Measurements from ENCODE around the gene OPN5.

Gene OPN5

GRCh38 chr6:47810885-47811284, 29.1 kb downstream of the OPN5 start:
- no peak overlapping the region for H3K27ac ChIP-seq
- H3K4me2 ChIP-seq: no peak overlapping the region
- H3K9me3 ChIP-seq (replicated peaks in 1 of 11): no peaks in the 10 kb centered on the region
- H3K9ac ChIP-seq: no peak overlapping the region
- no peak for TF ChIP-seq Cebpa-rat (IDR thresholded peaks at IDR 0.05)
- no peaks in the 10 kb centered on the region for H3K4me1 ChIP-seq
- no peaks in the 10 kb centered on the region for H4K20me1 ChIP-seq
- H3K36me3 ChIP-seq: no peaks in the 10 kb centered on the region
- H3K27me3 ChIP-seq: no peaks in the 10 kb centered on the region
- H3K4me3 ChIP-seq: no peak overlapping the region

GRCh38 chr6:47811443-47811842, 29.6 kb downstream of the OPN5 start:
- Histone ChIP-seq H4K20me1 (no peaks in the 10 kb centered on the region), H3K9ac (no peak overlapping the region), H3K27ac (no peak overlapping the region), H3K4me3 (no peak overlapping the region), H3K9me3 (replicated peaks in 1 of 11) (no peaks in the 10 kb centered on the region), H3K4me2 (no peak overlapping the region), H3K4me1 (no peaks in the 10 kb centered on the region), H3K36me3 (no peaks in the 10 kb centered on the region), H3K27me3 (no peaks in the 10 kb centered on the region)
- no peak for TF ChIP-seq Cebpa-rat (IDR thresholded peaks at IDR 0.05)

DNA sequence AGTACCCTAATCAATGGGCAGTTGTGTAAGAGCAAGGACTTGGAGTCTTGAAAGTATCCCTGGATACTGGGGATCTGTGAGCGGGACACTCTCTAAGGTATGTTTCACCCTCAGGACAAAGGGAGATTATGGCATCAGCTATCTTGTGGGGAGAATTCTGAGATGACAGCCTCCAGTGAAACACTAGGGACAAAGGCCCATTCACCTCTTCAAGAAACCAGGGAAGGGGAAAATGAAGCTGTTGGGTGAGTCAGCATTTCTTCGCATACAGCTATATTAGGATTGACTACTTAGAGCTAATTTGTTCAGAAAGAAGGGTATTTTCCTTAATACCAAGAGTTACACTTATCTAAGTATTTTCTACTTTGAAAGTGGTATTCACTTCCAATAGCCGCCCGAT, 35.9 kb downstream of the OPN5 start:
- Histone ChIP-seq H3K4me3 (no peak overlapping the region), H3K27me3 (no peaks in the 10 kb centered on the region), H4K20me1 (no peaks in the 10 kb centered on the region), H3K27ac (no peak overlapping the region), H3K9me3 (replicated peaks in 1 of 11) (no peaks in the 10 kb centered on the region), H3K36me3 (no peaks in the 10 kb centered on the region), H3K9ac (no peak overlapping the region), H3K4me1 (no peaks in the 10 kb centered on the region), H3K4me2 (no peak overlapping the region)
- TF ChIP-seq Cebpa-rat (IDR thresholded peaks at IDR 0.05): no peak

DNA sequence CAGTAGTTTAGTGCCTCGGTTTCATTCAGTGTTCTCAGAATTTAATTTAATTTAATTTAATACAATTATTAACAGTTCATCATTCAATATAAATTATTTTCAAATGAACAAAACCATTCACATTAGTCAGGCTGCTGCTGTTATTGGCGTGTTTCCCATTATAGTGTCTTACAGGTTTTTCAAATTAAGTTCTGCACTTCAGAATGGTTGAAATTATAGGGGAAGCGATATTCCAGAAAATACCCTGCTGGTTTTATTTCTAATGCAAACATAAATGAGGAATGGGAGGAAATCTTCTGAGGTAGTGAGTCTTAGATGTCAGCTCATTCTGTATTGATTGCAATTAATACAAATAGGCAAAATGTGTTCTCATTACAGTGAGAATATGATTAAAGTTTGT, 37.6 kb downstream of the OPN5 start:
- no peaks in the 10 kb centered on the region for H3K9me3 ChIP-seq (replicated peaks in 1 of 11)
- no peak overlapping the region for H3K9ac ChIP-seq
- no peak for TF ChIP-seq Cebpa-rat (IDR thresholded peaks at IDR 0.05)
- H3K4me1 ChIP-seq: no peaks in the 10 kb centered on the region
- no peaks in the 10 kb centered on the region for H3K36me3 ChIP-seq
- no peak overlapping the region for H3K4me3 ChIP-seq
- no peak overlapping the region for H3K4me2 ChIP-seq
- H3K27me3 ChIP-seq: no peaks in the 10 kb centered on the region
- no peak overlapping the region for H3K27ac ChIP-seq
- H4K20me1 ChIP-seq: no peaks in the 10 kb centered on the region

- TF ChIP-seq Cebpa-rat (IDR thresholded peaks at IDR 0.05): no peak
- Histone ChIP-seq H3K9me3 (replicated peaks in 1 of 11) (no peaks in the 10 kb centered on the region), H3K9ac (no peak overlapping the region), H3K36me3 (no peaks in the 10 kb centered on the region), H3K4me2 (no peak overlapping the region), H3K4me1 (no peaks in the 10 kb centered on the region), H4K20me1 (no peaks in the 10 kb centered on the region), H3K27me3 (no peaks in the 10 kb centered on the region), H3K4me3 (no peak overlapping the region), H3K27ac (no peak overlapping the region)
These were observed 41.2 kb downstream of the OPN5 start for GRCh38 chr6:47822856-47823554.

GRCh38 chr6:47832386-47833100, 50.7 kb downstream of the OPN5 start:
- TF ChIP-seq Cebpa-rat (IDR thresholded peaks at IDR 0.05): no peak
- H3K4me1 ChIP-seq: no peaks in the 10 kb centered on the region
- H3K9ac ChIP-seq: no peak overlapping the region
- H4K20me1 ChIP-seq: no peaks in the 10 kb centered on the region
- H3K9me3 ChIP-seq (replicated peaks in 1 of 11): peaks cover 0 to 9% (median 0%) of the 10 kb centered on the region in 11 experiments; a peak in 2 of 22 replicates
- no peak overlapping the region for H3K4me2 ChIP-seq
- H3K27ac ChIP-seq: no peak overlapping the region
- H3K36me3 ChIP-seq: no peaks in the 10 kb centered on the region
- no peaks in the 10 kb centered on the region for H3K27me3 ChIP-seq
- no peak overlapping the region for H3K4me3 ChIP-seq

DNA sequence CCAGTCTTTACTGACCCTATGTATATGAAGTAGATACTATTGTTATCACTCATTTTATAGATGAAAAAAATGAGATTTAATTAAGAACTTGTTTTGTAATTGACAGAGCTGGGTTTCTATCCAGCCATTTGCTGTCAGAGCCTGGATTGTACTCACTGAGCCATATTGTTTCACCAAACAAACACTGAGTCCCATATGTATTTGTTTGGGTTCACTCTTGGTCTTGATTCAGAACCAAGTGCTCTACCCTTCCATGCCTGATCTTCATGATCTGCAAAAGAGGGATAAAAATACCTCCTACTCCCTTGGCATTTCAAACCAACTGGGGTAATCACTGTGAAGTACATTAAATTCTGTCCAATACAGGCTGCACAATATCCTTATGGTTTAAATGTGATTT, 52.4 kb downstream of the OPN5 start:
- H3K9ac ChIP-seq: no peak overlapping the region
- no peaks in the 10 kb centered on the region for H3K36me3 ChIP-seq
- no peaks in the 10 kb centered on the region for H3K4me1 ChIP-seq
- peaks cover 0 to 9% (median 0%) of the 10 kb centered on the region in 11 experiments; a peak in 2 of 22 replicates for H3K9me3 ChIP-seq (replicated peaks in 1 of 11)
- H4K20me1 ChIP-seq: no peaks in the 10 kb centered on the region
- no peak overlapping the region for H3K4me2 ChIP-seq
- H3K27ac ChIP-seq: no peak overlapping the region
- H3K27me3 ChIP-seq: no peaks in the 10 kb centered on the region
- no peak for TF ChIP-seq Cebpa-rat (IDR thresholded peaks at IDR 0.05)
- no peak overlapping the region for H3K4me3 ChIP-seq

DNA sequence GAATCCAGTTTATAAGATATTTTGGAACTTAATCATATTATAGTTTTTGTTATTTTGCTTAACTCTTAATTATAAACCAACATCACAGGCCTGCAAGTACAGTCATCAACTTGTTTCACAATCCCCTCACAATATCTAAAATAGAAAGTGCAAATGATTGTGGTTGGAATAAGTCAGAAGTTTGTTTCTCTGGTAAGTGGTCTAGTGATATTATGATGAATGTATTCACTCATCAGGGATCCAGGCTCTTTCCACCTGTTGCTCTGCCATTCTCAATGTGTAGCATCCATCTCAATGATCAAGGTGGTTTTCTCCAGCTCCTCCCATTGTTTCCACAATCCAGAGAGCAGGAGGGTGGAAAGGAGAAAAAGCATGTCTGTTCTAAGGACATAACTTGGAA, 54.2 kb downstream of the OPN5 start:
- Histone ChIP-seq H3K4me3 (no peak overlapping the region), H3K9me3 (replicated peaks in 1 of 11) (peaks cover 0 to 9% (median 0%) of the 10 kb centered on the region in 11 experiments; a peak in 2 of 22 replicates), H3K4me2 (no peak overlapping the region), H3K4me1 (no peaks in the 10 kb centered on the region), H3K27ac (no peak overlapping the region), H4K20me1 (no peaks in the 10 kb centered on the region), H3K27me3 (no peaks in the 10 kb centered on the region), H3K36me3 (no peaks in the 10 kb centered on the region), H3K9ac (no peak overlapping the region)
- TF ChIP-seq Cebpa-rat (IDR thresholded peaks at IDR 0.05): no peak

DNA sequence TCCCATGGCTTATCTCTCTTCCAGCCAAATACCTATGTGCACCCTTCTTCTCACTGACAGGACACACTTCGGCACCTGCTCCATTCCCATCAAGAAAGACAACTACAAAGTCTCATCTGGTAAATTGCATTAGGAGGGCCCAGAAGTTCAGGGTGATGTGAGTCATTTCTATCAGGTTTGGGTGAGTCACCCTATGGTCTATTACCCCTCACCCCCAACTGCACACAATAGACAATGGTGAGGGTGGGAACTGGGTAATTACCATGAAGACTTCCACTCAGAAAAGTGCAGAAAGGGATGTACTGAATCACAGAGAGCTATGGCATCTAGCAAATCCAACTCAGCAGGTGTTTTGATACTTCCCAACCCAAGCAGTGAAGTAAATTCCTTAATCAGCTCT, 54.8 kb downstream of the OPN5 start:
- no peaks in the 10 kb centered on the region for H3K36me3 ChIP-seq
- H3K4me1 ChIP-seq: no peaks in the 10 kb centered on the region
- H3K9me3 ChIP-seq (replicated peaks in 1 of 11): peaks cover 0 to 9% (median 0%) of the 10 kb centered on the region in 11 experiments; a peak in 2 of 22 replicates
- H3K27me3 ChIP-seq: no peaks in the 10 kb centered on the region
- no peak overlapping the region for H3K4me2 ChIP-seq
- TF ChIP-seq Cebpa-rat (IDR thresholded peaks at IDR 0.05): no peak
- H3K27ac ChIP-seq: no peak overlapping the region
- H4K20me1 ChIP-seq: no peaks in the 10 kb centered on the region
- no peak overlapping the region for H3K9ac ChIP-seq
- no peak overlapping the region for H3K4me3 ChIP-seq

GRCh38 chr6:47839645-47840044, 57.8 kb downstream of the OPN5 start:
- Histone ChIP-seq H3K9me3 (replicated peaks in 1 of 11) (peaks cover 0 to 6% (median 0%) of the 10 kb centered on the region in 11 experiments; a peak in 2 of 22 replicates), H3K4me3 (no peak overlapping the region), H3K36me3 (no peaks in the 10 kb centered on the region), H4K20me1 (no peaks in the 10 kb centered on the region), H3K4me1 (no peaks in the 10 kb centered on the region), H3K27ac (no peak overlapping the region), H3K4me2 (no peak overlapping the region), H3K9ac (no peak overlapping the region), H3K27me3 (no peaks in the 10 kb centered on the region)
- no peak for TF ChIP-seq Cebpa-rat (IDR thresholded peaks at IDR 0.05)
